Measurements from ENCODE around the gene AK8.

AK8 gene

GRCh38 chr9:132710333-132710732 lies 167.8 kb downstream of the AK8 start:
- no peak for DNase-seq

- no peak for DNase-seq
Measured at GRCh38 chr9:132708769-132709430, 169.2 kb downstream of the AK8 start.

- no peak for DNase-seq
Measured at GRCh38 chr9:132708239-132708638, 169.8 kb downstream of the AK8 start.

- no peak for DNase-seq
Measured at GRCh38 chr9:132703336-132703735, 174.7 kb downstream of the AK8 start.

GRCh38 chr9:132702254-132702653 lies 175.8 kb downstream of the AK8 start:
- DNase-seq: peak; percentile 2

- no peak for DNase-seq
Measured at GRCh38 chr9:132699956-132700355, 178.1 kb downstream of the AK8 start.

- no peak for DNase-seq
Measured at GRCh38 chr9:132698989-132699388, 179.1 kb downstream of the AK8 start.

GRCh38 chr9:132697230-132697629 lies 180.9 kb downstream of the AK8 start:
- DNase-seq: no peak

- peak; percentile 40 for DNase-seq
Measured at GRCh38 chr9:132694144-132694543, 183.9 kb downstream of the AK8 start.

GRCh38 chr9:132690696-132691095 lies 187.4 kb downstream of the AK8 start:
- DNase-seq: no peak

- no peak for DNase-seq
Measured at GRCh38 chr9:132683873-132684272, 194.2 kb downstream of the AK8 start.

- DNase-seq: no peak
Measured at GRCh38 chr9:132681561-132681960, 196.5 kb downstream of the AK8 start.

- no peak for DNase-seq
Measured at GRCh38 chr9:132679946-132680625, 198.0 kb downstream of the AK8 start.

GRCh38 chr9:132677976-132678375 lies 200.1 kb downstream of the AK8 start:
- no peak for DNase-seq
